Activated CD8-positive, alpha-beta T cell treated with anti-CD3 and anti-CD28 coated beads, Interleukin-2, amount 10 ng/mL, durations not matched to agents 7 days and 5 days (primary cell): ENCODE results near the gene PIP5KL1. TPM values are rescaled to one million over a fixed set of nuclear protein-coding genes. Genes with fewer than 3 reads are reported as not detected.

Source experiments
- ATAC-seq: fragments of 150-1000 bp; cut with Tn5 transposase; one replicate; pipeline ENCODE4 v1.10.0; 2021; ENCODE audit warnings: moderate library complexity
- CTCF ChIA-PET: fragments of 350-600 bp; sonication (Branson Sonifier 250); formaldehyde crosslinking; loops from one replicate; lab custom pipeline; 2021; ENCODE audit warnings: antibody characterized with exemption; lab: Charles Lee
- POLR2A ChIA-PET: fragments of 350-600 bp; sonication (Branson Sonifier 250); formaldehyde crosslinking; loops from one replicate; lab custom pipeline; 2021; ENCODE audit warnings: antibody characterized with exemption; lab: Charles Lee
- DNase-seq: peaks from one replicate; pipeline ENCODE4 v3.0.0-alpha.2; 2020
- H3K27ac Mint-ChIP-seq: one replicate; pipeline ENCODE4 v1.8.0; 2021; ENCODE audit warnings: mild to moderate bottlenecking, mixed read lengths
- H3K27me3 Mint-ChIP-seq: one replicate; pipeline ENCODE4 v1.8.0; 2021; ENCODE audit warnings: low read depth, mixed read lengths
- H3K36me3 Mint-ChIP-seq: one replicate; pipeline ENCODE4 v1.8.0; 2021; ENCODE audit warnings: low read depth, mixed read lengths
- H3K4me1 Mint-ChIP-seq: one replicate; pipeline ENCODE4 v1.8.0; 2021; ENCODE audit warnings: low read depth, mixed read lengths
- H3K4me3 Mint-ChIP-seq: one replicate; pipeline ENCODE4 v1.8.0; 2021; ENCODE audit warnings: mild to moderate bottlenecking, mixed read lengths
- H3K9me3 Mint-ChIP-seq: one replicate; pipeline ENCODE4 v1.8.0; 2022; ENCODE audit warnings: mixed read lengths; ENCODE audit not compliant: insufficient read depth
- total RNA-seq, 2 experiments: library from RNA; stranded (reverse); gene quantifications; one replicate each; pipeline ENCODE4 v1.2.3, GENCODE V29; 2021

Gene PIP5KL1
- total RNA-seq, 2 experiments from 2014 or later, result 2.6 to 2.7 TPM

GRCh38 chr9:127974769-127975261 lies 44.2 kb upstream of the PIP5KL1 start:
- peaks cover 84% of the 10 kb centered on the region for H3K36me3 Mint-ChIP-seq

GRCh38 chr9:127974001-127974768 lies 43.6 kb upstream of the PIP5KL1 start:
- no peaks in the 10 kb centered on the region for H3K27me3 Mint-ChIP-seq
- peak overlapping the region; percentile 97 for H3K4me3 Mint-ChIP-seq
- peak overlapping the region; percentile 99 for H3K27ac Mint-ChIP-seq
- no peaks in the 10 kb centered on the region for H3K9me3 Mint-ChIP-seq
- CTCF ChIA-PET, result interaction anchor here (2.2 to 16.3 kb wide), 4 partner anchors 20 to 61 kb away, joined by 8 to 158 read pairs (median 63); no protein-coding TSS in a partner anchor
- DNase-seq (no peak), ATAC-seq (no peak)
- POLR2A ChIA-PET, result interaction anchor here (0.9 to 12.5 kb wide), 5 partner anchors 13 to 94 kb away, joined by 3 to 183 read pairs (median 3); partner anchors contain the start of gene SLC25A25
- H3K4me1 Mint-ChIP-seq, result peaks cover 80% of the 10 kb centered on the region
- H3K36me3 Mint-ChIP-seq, result peaks cover 85% of the 10 kb centered on the region

More at GRCh38 chr9:127974769-127975261, 44.2 kb upstream of the PIP5KL1 start:
- Mint-ChIP-seq H3K4me1 (peaks cover 74% of the 10 kb centered on the region), H3K9me3 (no peaks in the 10 kb centered on the region), H3K27me3 (no peaks in the 10 kb centered on the region), H3K27ac (peak overlapping the region; percentile 99), H3K4me3 (peak overlapping the region; percentile 97)
- CTCF ChIA-PET, result interaction anchor here (2.2 to 16.3 kb wide), 4 partner anchors 21 to 60 kb away, joined by 8 to 158 read pairs (median 63); no protein-coding TSS in a partner anchor
- DNase-seq, result no peak
- POLR2A ChIA-PET, result interaction anchor here (0.7 to 12.5 kb wide), 4 partner anchors 16 to 93 kb away, joined by 3 to 183 read pairs (median 3); partner anchors contain the start of gene SLC25A25
- ATAC-seq, result no peak

- Mint-ChIP-seq H3K36me3 (peaks cover 88% of the 10 kb centered on the region), H3K27ac (peak overlapping the region; percentile 99), H3K9me3 (no peaks in the 10 kb centered on the region), H3K4me3 (peak overlapping the region; percentile 97), H3K4me1 (peaks cover 88% of the 10 kb centered on the region), H3K27me3 (no peaks in the 10 kb centered on the region)
- ATAC-seq (no peak), DNase-seq (no peak)
- ChIA-PET CTCF (interaction anchor here (0.6 to 16.3 kb wide), 7 partner anchors 9 to 62 kb away, joined by 3 to 158 read pairs (median 8); no protein-coding TSS in a partner anchor), POLR2A (interaction anchor here (0.9 to 12.5 kb wide), 6 partner anchors 8 to 94 kb away, joined by 3 to 183 read pairs (median 4); partner anchors contain the start of genes EEIG1 and SLC25A25)
Observed at GRCh38 chr9:127973169-127974000, 42.8 kb upstream of the PIP5KL1 start.

GRCh38 chr9:127972236-127972871 lies 41.8 kb upstream of the PIP5KL1 start:
- POLR2A ChIA-PET, result interaction anchor here (0.9 to 3.9 kb wide), 7 partner anchors 8 to 95 kb away, joined by 3 to 27 read pairs (median 5); partner anchors contain the start of genes EEIG1, NAIF1 and SLC25A25
- Mint-ChIP-seq H3K27ac (peak overlapping the region; percentile 99), H3K36me3 (peaks cover 85% of the 10 kb centered on the region), H3K4me1 (peaks cover 97% of the 10 kb centered on the region), H3K27me3 (no peaks in the 10 kb centered on the region), H3K4me3 (peak overlapping the region; percentile 97), H3K9me3 (no peaks in the 10 kb centered on the region)
- CTCF ChIA-PET, result interaction anchor here (1.0 to 16.3 kb wide), 4 partner anchors 17 to 63 kb away, joined by 5 to 158 read pairs (median 28); no protein-coding TSS in a partner anchor
- peak; percentile 40 for DNase-seq
- no peak for ATAC-seq

GRCh38 chr9:127971357-127972235 lies 41.0 kb upstream of the PIP5KL1 start:
- DNase-seq (peak; percentile 63), ATAC-seq (peak; percentile 15)
- peak overlapping the region; percentile 97 for H3K4me3 Mint-ChIP-seq
- H3K4me1 Mint-ChIP-seq, result peaks cover 98% of the 10 kb centered on the region
- CTCF ChIA-PET, result interaction anchor here (1.1 to 16.3 kb wide), 6 partner anchors 16 to 64 kb away, joined by 3 to 158 read pairs (median 12); no protein-coding TSS in a partner anchor
- H3K9me3 Mint-ChIP-seq, result no peaks in the 10 kb centered on the region
- POLR2A ChIA-PET, result interaction anchor here (1.0 to 3.9 kb wide), 12 partner anchors 9 to 96 kb away, joined by 3 to 27 read pairs (median 6); partner anchors contain the start of genes DPM2, EEIG1, NAIF1 and SLC25A25
- H3K27ac Mint-ChIP-seq, result peak overlapping the region; percentile 99
- H3K36me3 Mint-ChIP-seq, result peaks cover 81% of the 10 kb centered on the region
- H3K27me3 Mint-ChIP-seq, result no peaks in the 10 kb centered on the region

- H3K4me1 Mint-ChIP-seq, result peaks cover 98% of the 10 kb centered on the region
- DNase-seq, result peak; percentile 86
- peak overlapping the region; percentile 99 for H3K27ac Mint-ChIP-seq
- H3K4me3 Mint-ChIP-seq, result peak overlapping the region; percentile 97
- ChIA-PET CTCF (interaction anchor here (0.8 to 16.3 kb wide), 10 partner anchors 10 to 64 kb away, joined by 3 to 158 read pairs (median 6); partner anchors contain the start of gene EEIG1), POLR2A (interaction anchor here (0.5 to 3.9 kb wide), 17 partner anchors 10 to 147 kb away, joined by 3 to 27 read pairs (median 4); partner anchors contain the start of genes DPM2, EEIG1, NAIF1 and SLC25A25)
- peak; percentile 74 for ATAC-seq
- H3K36me3 Mint-ChIP-seq, result peaks cover 74% of the 10 kb centered on the region
- no peaks in the 10 kb centered on the region for H3K27me3 Mint-ChIP-seq
- H3K9me3 Mint-ChIP-seq, result no peaks in the 10 kb centered on the region
Observed at GRCh38 chr9:127970401-127971313, 40.1 kb upstream of the PIP5KL1 start.

- H3K27me3 Mint-ChIP-seq, result no peaks in the 10 kb centered on the region
Observed at GRCh38 chr9:127968700-127969383, 38.3 kb upstream of the PIP5KL1 start.

GRCh38 chr9:127968042-127968441 lies 37.5 kb upstream of the PIP5KL1 start:
- no peak for ATAC-seq
- POLR2A ChIA-PET, result no interaction called here

More at GRCh38 chr9:127968700-127969383, 38.3 kb upstream of the PIP5KL1 start:
- Mint-ChIP-seq H3K36me3 (peaks cover 69% of the 10 kb centered on the region), H3K4me3 (peak overlapping the region; percentile 97), H3K9me3 (no peaks in the 10 kb centered on the region), H3K27ac (peak overlapping the region; percentile 99), H3K4me1 (peaks cover 97% of the 10 kb centered on the region)
- POLR2A ChIA-PET, result interaction anchor here (3.1 kb wide), 1 partner anchor 12 kb away, joined by 25 read pairs; the partner anchor contains the start of gene EEIG1
- ATAC-seq, result no peak
- DNase-seq, result no peak
- CTCF ChIA-PET, result interaction anchor here (1.3 to 16.3 kb wide), 4 partner anchors 12 to 66 kb away, joined by 4 to 158 read pairs (median 10); partner anchors contain the start of gene EEIG1

More at GRCh38 chr9:127968042-127968441, 37.5 kb upstream of the PIP5KL1 start:
- Mint-ChIP-seq H3K4me3 (peak overlapping the region; percentile 36), H3K9me3 (no peaks in the 10 kb centered on the region), H3K4me1 (peaks cover 97% of the 10 kb centered on the region), H3K36me3 (peaks cover 72% of the 10 kb centered on the region), H3K27me3 (no peaks in the 10 kb centered on the region), H3K27ac (peak overlapping the region; percentile 99)
- CTCF ChIA-PET, result interaction anchor here (1.3 to 16.3 kb wide), 2 partner anchors 24 to 67 kb away, joined by 4 to 158 read pairs; no protein-coding TSS in a partner anchor
- DNase-seq, result no peak
